H1 (cell line): Measurements from ENCODE around the gene CDKN2B-AS1. TPM values are rescaled to one million over a fixed set of nuclear protein-coding genes. Genes with fewer than 3 reads are reported as not detected.

Experiments
- KDM4A ChIP-seq: IDR thresholded peaks from one replicate; pipeline ENCODE4 v1.7.1; 2012; ENCODE audit warnings: low read depth, mild to moderate bottlenecking, moderate library complexity, low read length, inconsistent platforms; ENCODE audit not compliant: severe bottlenecking
- polyA plus RNA-seq, 7 experiments: library from polyadenylated mRNA; depleted of rRNA in 3 of 7; stranded (reverse) in 5 of 7; unstranded in 2 of 7; fragments of >200 nt in 5 of 7; fragments of 200-250 nt in 2 of 7; gene quantifications; 1 replicate in 5 of 7; 2 replicates in 1 of 7; 4 replicates in 1 of 7; pipeline versions ENCODE4 v1.2.1 to v1.2.3, GENCODE V29; 2011 to 2013; ENCODE audit warnings: missing spikeins in 2 of 7, mixed read lengths in 2 of 7
- total RNA-seq: library from RNA; stranded (reverse); fragmentation: NEBNext Ultra II Directional; extraction: Animal tissue kit (Norgen Biotek cat#: 25700); gene quantifications from 2 replicates; pipeline ENCODE4 v1.2.1, GENCODE V29; 2021

CDKN2B-AS1 gene
- total and polyA plus RNA-seq, 2 of the 8 experiments (the other 6 are each of a cell fraction or from before 2014, with no cell fraction given) = not detected

DNA sequence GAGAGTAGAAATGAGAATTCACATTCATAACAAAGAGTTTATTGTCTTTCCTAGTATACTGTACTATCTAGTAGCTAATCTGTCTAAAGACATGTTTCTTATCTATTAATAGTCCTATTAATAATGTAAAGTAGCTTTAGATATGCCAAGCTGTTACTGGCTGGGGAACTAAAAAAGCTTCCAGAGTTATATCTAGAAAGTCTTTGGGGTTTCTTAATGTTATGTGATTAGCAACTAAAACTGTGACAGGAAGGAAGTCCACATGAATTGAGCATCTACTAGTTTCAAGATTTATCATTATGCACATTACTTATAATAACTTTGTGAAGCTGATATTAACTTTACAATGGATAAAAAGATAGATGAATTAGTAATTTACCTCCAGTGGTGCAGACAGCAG, 137.2 kb downstream of the CDKN2B-AS1 start (continued):
- no peak for TF ChIP-seq KDM4A
